Stimulated activated CD4-positive, alpha-beta T cell treated with anti-CD3 and anti-CD28 coated beads, Interleukin-2, amount 100 ng/mL, for 24 hours (primary cell): ENCODE measurements around the gene PEX26.
"Not testable (repeated sequence)": the region's sequence is repeated elsewhere in the genome, so short reads cannot be mapped to it uniquely, and the experiment has no call there.

Experiments
- DNase-seq, 2 donors: peaks; one replicate each; pipeline ENCODE4 v3.0.0-alpha.2; 2020

Gene PEX26

DNA sequence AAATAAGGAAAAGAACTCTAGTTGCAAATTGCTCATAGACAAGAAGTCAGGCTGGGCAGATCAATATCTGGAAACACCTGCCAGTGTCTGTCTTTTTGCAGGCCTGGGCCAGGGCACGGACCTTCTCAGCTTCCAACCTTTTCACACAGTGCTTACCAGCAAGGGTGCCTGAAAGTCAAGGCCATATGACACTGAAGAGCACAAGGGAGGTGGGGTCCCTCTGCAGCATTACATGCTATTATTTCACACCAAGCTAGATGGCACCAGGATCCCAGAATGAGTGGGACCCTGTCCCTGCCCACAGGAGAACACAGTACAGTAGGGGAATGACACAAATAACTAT, 5.9 kb upstream of the PEX26 start:
- DNase-seq = no peak

DNA sequence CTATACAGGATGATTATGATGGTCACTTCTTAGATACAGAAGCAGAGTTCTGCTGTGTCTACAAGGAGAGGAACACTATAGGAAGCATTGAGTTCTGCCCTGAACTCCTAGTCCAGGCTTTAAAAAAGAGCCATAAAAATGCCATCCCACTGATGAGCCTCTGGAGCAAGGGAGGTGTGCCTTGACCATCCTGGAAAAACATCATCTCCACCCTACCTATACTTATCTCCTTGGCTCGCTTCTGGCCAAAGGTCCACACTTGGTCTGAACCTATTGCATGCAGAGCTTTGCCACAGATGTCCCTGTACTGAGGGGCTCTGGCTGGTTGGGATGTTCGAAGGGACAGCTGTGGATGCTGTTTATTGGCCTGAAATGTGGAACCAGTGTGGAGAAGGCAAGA, 4.3 kb upstream of the PEX26 start:
- no peak for DNase-seq

- not testable (repeated sequence) for DNase-seq
These were observed 3.9 kb upstream of the PEX26 start for GRCh38 chr22:18073927-18074326.

DNA sequence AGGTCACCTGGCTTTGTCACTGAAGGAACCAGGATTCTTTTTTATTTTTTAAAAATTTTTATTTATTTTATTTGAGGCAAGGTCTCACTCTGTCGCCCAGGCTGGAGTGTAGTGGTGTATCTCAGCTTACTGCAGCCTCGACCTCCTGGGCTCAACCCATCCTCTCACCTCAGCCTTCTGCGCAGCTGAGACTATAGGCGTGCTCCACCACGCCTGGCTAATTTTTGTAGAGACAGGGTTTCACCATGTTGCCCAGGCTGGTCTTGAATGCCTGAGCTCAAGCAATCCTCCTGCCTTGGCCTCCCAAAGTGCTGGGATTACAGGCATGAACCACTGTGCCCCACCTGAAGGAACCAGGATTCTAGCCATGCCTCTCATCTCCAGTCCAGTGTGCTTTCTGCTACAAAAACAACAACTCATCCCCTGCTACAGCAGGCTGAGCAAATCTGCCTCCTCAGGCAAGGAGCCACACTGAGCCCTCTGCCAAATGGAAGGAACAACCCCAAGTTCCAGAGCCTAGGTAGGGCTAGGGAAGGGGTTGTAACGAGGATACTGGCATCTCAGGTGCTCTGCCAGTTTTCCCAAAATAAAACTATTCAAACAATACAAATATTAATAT, 2.6 kb upstream of the PEX26 start:
- DNase-seq = no peak

- peak; percentile 17 to 29 for DNase-seq
These were observed 1.9 kb upstream of the PEX26 start for GRCh38 chr22:18075720-18076497.

- DNase-seq = no peak
These were observed 627 bp upstream of the PEX26 start for GRCh38 chr22:18077087-18077638.

- peak; percentile 53 to 66 for DNase-seq
These were observed 695 bp downstream of the PEX26 start for GRCh38 chr22:18078329-18079041.

DNA sequence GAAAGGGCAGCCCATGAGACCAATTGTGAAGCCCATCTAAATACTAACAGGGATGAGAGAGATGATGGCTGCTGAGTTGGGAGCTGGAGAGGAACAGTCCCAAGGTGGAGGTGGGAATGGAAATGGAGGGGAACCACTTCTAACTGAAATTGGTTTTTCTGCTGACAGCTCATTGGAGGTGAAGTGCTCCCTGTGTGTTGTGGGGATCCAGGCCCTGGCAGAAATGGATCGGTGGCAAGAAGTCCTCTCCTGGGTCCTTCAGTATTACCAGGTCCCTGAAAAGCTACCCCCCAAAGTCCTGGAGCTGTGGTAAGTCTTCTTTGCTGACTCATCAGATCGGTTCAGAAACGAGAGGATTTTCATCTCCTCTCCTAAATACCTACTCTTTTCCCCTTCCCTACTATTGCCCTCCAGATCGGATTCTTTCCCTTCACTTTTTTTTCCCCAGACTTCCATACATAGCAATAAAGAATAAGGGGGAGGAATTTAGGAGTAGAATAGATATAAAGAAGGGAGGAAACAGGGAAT, 2.0 kb downstream of the PEX26 start:
- DNase-seq = no peak

DNA sequence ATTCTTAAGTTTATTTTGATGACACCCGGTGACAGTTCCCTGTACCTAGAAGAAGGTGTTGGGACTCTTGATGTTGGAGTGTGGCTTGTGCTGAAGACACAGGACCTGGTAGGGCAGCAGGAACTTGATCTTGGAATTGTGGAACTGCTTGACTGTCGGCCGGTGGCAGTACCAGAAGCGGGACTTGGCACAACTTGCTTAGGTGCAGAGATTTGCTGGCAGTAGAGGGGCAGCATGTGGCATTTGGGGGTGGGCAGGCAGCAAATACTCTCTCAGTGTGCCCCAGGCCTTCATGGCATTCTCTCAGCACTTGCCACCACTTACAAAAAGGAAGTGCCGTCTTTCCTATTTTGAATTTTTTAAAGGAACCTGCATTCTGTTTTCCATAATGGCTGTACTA, 3.6 kb downstream of the PEX26 start:
- no peak for DNase-seq

DNA sequence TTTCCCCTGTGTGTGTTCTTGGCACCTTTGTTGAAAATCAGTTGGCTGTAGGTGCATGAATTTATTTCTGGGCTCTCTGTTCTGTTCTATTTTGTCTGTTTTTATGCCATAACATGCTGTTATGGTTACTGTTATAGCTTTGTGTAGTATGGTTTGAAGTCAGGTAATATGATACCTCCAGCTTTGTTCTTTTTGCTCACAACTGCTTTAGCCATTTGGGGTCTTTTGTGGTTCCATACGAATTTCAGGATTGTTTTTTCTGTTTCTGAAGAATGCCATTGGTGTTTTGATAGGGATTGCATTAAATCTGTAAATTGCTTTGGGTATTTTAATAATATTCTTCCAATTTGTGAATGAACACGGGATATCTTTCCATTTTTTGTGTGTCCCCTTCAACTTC, 4.7 kb downstream of the PEX26 start:
- DNase-seq = no peak

DNA sequence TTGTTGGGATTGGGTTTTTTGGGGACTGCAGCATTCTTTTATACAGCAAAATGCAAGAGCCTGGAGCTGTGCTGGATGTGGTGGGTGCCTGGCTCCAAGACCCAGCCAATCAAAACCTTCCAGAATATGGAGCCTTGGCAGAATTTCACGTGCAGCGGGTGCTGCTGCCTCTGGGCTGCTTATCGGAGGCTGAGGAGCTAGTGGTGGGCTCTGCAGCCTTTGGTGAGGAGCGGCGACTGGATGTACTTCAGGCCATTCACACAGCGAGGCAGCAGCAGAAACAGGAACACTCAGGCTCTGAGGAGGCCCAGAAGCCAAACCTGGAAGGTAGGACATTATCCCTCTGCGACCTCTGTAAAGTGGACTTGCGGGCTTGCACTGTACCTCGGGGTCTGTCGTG, 5.6 kb downstream of the PEX26 start:
- DNase-seq = no peak

GRCh38 chr22:18085188-18085587, 7.4 kb downstream of the PEX26 start:
- DNase-seq = no peak

DNA sequence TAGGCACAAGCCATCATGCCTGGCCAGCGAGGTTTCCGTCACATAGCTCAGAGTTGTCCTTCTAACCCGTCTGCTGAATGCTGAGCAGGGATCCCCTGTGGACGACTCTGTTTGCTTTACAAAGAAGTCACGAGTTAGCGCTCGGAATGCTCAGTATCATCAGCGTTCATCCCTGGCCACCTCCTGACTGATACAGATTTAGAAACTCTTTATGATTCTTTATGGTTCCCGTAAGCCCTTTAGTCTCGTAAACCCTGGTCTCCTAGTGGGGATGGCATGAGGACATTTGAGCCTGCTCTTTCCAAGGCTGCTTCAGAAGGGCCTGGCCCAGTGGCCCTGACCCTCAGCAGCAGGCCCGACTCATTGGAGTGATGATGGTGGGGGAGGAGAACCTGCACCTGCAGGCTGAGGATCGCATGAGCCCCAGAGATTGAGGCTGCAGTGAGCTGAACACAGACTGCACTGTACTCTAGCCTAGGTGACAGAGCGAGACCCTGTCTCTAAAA, 9.6 kb downstream of the PEX26 start:
- no peak for DNase-seq

- peak; percentile 32 to 38 for DNase-seq
These were observed 11.2 kb downstream of the PEX26 start for GRCh38 chr22:18088825-18089568.

DNA sequence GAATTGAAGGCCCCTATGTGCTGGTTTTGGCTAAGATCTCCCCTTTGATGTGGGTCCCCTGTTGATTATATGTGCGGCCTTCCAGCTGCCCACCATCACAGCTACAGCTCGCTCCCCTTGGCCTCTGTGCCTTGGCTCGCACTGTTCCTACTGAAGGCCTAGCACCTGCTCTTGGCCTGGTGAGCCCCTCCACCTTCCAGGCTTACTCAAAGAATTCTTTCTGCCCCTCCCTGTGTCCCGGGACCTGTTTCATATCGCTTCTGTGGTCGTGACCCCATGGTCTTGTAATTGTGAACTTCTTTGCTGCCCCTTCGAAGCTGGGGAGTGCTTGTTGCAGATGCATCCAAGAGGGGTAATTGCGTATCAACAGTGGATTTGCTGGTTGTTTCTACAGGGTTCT, 12.5 kb downstream of the PEX26 start:
- no peak for DNase-seq

DNA sequence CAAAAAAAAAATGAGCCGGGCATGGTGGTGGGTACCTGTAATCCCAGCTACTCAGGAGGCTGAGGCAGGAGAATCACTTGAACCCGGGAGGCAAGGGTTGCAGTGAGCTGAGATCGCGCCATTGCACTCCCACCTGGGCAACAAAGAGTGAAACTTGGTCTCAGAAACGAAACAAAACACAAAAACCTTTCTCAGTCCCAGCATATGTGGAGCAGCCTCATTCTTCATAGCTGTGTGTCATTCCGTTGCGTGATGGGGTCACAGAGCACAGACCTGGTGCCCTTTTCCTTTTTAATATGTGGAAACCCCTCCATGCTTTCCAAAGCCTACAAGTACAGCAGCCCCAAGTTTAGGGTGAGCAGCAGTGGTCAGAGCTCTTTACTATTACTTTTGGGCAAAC, 13.7 kb downstream of the PEX26 start:
- no peak for DNase-seq

DNA sequence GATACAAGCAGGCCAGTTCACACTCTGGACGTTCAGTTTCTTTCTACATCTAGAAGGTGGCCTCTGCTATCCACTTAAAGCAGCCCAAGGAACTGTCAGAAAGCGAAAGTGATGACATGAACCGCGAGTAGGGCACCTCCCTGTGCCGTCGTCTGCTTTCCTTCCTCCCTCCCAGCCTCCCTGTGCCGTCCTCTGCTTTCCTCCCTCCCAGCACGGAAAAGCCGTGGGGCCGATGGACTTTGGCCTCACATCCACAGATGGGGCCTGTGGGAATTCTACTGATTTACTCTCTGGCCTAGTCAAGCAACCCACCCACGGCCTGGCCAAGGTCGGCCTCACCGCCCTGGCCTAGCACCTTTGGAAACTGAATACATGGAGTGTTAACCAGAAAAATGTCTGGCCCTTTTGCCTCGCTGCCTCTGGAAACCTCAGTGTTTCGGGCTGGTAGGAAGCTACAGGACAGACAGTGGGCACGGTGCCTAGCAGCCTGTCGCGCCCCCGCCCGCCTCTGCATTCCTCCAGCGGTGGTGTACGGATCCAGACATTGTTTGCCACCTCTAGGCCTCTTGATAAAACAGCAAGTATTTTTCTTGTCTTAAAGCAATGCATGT, 14.2 kb downstream of the PEX26 start:
- DNase-seq = peak in 1 of 2 donors; percentile 32

- no peak for DNase-seq
These were observed 15.9 kb downstream of the PEX26 start for GRCh38 chr22:18093661-18094060.

DNA sequence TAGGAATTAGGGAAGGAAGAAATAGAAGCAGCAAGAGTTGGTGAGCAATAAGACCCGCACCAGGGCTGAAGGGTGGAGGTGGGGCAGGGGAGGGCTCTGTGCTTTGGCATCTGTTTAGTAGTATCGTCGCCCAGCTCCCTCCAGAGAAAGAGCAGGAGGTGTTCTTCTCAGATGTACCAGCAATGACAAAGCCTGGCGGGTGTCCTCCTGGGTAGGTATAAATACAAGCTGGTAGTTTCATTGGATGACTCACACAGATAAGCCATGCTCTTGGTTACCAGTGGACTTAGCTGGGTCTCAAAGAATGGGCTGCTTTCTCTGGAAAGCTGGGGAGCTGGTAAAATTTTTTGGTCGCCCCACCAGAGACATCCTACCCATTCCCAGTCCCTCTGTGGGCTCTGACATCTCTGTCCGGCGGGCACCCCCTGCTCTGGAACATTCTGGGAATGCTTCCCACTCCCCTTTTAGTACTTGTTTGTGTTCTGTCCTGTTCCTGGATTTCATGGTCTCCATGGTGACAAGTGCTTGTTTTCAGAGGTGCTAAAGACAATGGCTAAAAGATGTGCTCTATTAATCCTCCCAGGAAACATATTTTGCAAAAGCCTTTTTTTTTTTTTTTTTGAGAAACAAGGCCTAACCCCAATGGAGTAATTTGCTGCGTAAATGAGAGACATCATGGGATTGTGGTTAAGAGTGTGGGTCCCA, 17.5 kb downstream of the PEX26 start:
- DNase-seq = no peak

GRCh38 chr22:18096823-18097222, 19.0 kb downstream of the PEX26 start:
- DNase-seq = no peak

DNA sequence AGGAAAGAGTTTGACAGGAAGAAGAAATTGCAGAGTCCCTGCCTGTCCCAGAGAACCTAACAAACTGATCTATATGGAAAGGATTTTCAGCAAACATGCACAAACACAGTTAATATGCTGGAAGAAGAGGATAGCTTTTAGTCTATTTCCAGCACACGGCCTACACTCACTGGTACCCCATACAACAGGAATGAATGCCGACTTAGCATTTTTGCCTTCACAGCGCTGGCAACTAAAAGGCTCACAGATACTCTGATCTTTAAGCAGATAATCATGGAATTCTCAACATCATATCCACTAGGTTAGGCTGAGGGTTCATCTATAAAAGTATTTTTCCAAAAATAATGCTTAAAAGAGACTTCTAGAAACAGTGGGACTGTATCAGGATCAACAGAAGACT, 23.0 kb downstream of the PEX26 start:
- no peak for DNase-seq

DNA sequence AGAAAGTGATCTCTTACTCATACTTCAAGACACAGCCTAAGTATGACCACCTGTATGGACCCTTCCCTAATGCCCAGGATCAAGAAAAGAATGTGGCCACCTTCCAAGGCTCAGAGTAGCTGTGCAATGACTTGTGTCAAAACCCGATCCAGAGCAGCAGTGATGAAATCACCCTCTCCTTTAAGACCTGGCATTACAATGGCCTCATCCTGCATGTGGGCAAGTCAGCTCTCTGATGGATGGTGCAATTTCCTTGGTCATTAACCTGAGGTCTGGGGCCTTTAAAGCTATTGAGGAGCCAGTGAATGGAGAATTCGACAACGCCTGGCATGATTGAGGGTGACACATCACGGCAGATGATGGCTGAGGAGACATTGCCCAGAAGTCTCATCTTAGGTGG, 23.7 kb downstream of the PEX26 start:
- DNase-seq = no peak
